IPS DF 6.9 (cell line): ENCODE measurements around the gene ACTBL2.
"Not testable (repeated sequence)": the region's sequence is repeated elsewhere in the genome, so short reads cannot be mapped to it uniquely, and the experiment has no call there.

Source experiments
- DNase-seq: peaks from one replicate; pipeline ENCODE4 v3.0.0-alpha.2; 2013; ENCODE audit warnings: low read depth, low spot score
- H3K27ac ChIP-seq: one replicate; pipeline ENCODE4 v1.5.1; 2013; ENCODE audit warnings: low read length, control low read depth
- H3K27me3 ChIP-seq: 2 replicates; pipeline ENCODE4 v1.6.1; 2013; ENCODE audit warnings: mild to moderate bottlenecking, low read length; ENCODE audit not compliant: control insufficient read depth, insufficient read depth
- H3K36me3 ChIP-seq: 2 replicates; pipeline ENCODE4 v1.6.1; 2013; ENCODE audit warnings: low read length; ENCODE audit not compliant: control insufficient read depth, insufficient read depth
- H3K4me1 ChIP-seq: 2 replicates; pipeline ENCODE4 v1.6.1; 2013; ENCODE audit warnings: low read length; ENCODE audit not compliant: control insufficient read depth, insufficient read depth
- H3K4me3 ChIP-seq: 2 replicates; pipeline ENCODE4 v1.5.1; 2013; ENCODE audit warnings: mild to moderate bottlenecking, low read length
- H3K9me3 ChIP-seq: 2 replicates; pipeline ENCODE4 v1.6.1; 2013; ENCODE audit warnings: low read length, inconsistent platforms; ENCODE audit not compliant: control insufficient read depth, insufficient read depth
- WGBS: extraction: QIAGEN DNeasy Blood & Tissue Kit; methylation state at CpG from one replicate; pipeline ENCODE4 v1.1.7; 2013; ENCODE audit warnings: mixed read lengths, missing lambda C conversion rate; ENCODE audit not compliant: insufficient read length, insufficient coverage; 5-methylcytosine and 5-hydroxymethylcytosine counted together

The ACTBL2 gene

DNA sequence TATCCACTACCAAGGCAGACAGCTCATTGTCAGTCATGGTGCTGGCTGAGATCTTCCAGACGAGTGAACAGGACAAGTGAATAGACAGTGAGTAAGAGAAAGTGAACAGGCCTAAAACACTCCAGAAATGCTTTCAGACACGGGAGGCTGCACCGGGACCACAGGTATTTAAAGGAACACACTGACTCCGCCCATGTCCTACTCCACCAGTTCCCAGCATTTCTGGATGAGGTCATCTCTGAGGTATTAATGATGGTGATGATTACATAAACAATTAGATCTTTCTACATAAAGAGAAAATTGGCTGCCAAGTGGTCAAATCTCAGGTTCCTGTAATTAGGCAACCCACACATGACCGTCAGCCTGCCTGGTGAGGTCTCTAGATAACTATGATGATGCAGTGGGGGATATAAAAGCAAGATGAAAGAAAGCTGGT lies at the start of gene ACTBL2:
Gene ACTBL2, minus strand, starts transcription at position 141 of the 436 bp plus-strand sequence. Its CDS starts 104 bp downstream, at position 37.
- Histone ChIP-seq H3K27me3 (no peaks in the 10 kb centered on the region), H3K9me3 (no peaks in the 10 kb centered on the region), H3K27ac (no peak within 1 kb of the TSS), H3K36me3 (no peaks in the 10 kb centered on the region), H3K4me3 (no peak within 1 kb of the TSS), H3K4me1 (no peaks in the 10 kb centered on the region)
- no CpG with 5 or more reads among the region's 5 CpGs for WGBS
- no peak for DNase-seq

DNA sequence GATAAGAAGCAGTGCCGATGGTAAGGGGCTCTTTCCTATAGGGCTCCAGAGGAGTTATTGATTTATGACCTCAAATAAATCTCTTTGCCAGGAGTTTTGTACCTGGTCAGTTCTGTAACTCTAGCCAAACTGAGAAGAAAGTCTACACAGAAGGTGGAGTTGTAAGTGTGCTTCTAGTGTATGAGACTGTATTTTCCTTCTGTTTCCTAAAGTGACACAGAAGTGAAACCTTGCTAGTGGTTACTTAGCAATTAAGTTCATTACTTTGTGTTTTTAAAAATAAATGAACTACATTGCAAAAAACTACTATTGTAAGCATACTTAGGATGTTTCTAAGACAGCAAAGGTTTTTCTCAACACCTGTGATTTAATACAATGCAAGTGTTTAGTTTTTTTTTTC lies 48.7 kb upstream of the ACTBL2 start:
- Histone ChIP-seq H3K4me3 (no peak overlapping the region), H3K4me1 (no peaks in the 10 kb centered on the region), H3K27ac (no peak overlapping the region), H3K36me3 (no peaks in the 10 kb centered on the region), H3K9me3 (no peaks in the 10 kb centered on the region), H3K27me3 (no peaks in the 10 kb centered on the region)
- WGBS, result no CpG with 5 or more reads among the region's 1 CpG
- DNase-seq, result no peak

DNA sequence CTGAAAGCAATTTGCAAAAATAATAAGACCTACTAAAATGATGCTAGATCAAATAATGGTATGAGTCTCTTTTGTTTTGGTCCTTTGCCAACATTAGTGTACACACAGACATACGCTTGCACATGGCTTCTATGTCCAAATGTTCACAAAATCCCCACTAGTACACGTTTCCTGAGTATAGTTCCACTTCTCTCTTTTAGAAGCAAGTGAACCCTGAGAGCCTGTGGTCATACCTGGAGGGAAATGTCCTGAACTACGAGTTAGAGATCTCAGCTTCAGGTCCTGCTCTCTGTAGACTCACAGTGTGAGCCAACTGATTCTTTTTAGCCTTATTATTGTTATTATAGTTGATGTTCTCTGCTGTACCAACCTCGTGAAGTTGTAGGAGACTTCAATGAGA lies 47.3 kb upstream of the ACTBL2 start:
- no peak for DNase-seq
- no peaks in the 10 kb centered on the region for H3K9me3 ChIP-seq
- H3K27ac ChIP-seq, result no peak overlapping the region
- no peak overlapping the region for H3K4me3 ChIP-seq
- H3K4me1 ChIP-seq, result no peaks in the 10 kb centered on the region
- H3K36me3 ChIP-seq, result no peaks in the 10 kb centered on the region
- H3K27me3 ChIP-seq, result no peaks in the 10 kb centered on the region
- WGBS, result no CpG with 5 or more reads among the region's 4 CpGs

DNA sequence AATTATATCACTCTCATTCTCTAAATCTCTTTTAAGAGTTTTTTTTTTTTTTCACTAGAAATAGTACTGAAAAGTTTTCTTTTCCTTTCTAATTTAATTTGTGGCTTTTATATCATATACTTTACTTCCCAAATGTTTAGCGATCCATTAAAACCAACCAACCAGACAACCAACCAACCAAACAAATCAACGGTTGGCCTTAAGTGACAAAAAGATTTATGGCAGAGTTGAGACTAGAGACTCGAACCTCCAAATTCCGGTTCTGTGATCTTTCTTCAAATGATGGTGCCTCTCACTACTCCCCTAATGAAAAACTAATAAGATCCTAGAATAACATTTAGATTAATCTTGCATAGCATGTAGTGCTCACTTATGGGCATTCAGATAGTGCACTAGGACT lies 45.3 kb upstream of the ACTBL2 start:
- WGBS, result no CpG with 5 or more reads among the region's 4 CpGs
- Histone ChIP-seq H3K9me3 (no peaks in the 10 kb centered on the region), H3K4me3 (no peak overlapping the region), H3K27me3 (no peaks in the 10 kb centered on the region), H3K27ac (no peak overlapping the region), H3K36me3 (no peaks in the 10 kb centered on the region), H3K4me1 (0 out of 2 replicates have a peak, but pooled peaks cover 1% of the 10 kb centered on the region)
- DNase-seq, result no peak

DNA sequence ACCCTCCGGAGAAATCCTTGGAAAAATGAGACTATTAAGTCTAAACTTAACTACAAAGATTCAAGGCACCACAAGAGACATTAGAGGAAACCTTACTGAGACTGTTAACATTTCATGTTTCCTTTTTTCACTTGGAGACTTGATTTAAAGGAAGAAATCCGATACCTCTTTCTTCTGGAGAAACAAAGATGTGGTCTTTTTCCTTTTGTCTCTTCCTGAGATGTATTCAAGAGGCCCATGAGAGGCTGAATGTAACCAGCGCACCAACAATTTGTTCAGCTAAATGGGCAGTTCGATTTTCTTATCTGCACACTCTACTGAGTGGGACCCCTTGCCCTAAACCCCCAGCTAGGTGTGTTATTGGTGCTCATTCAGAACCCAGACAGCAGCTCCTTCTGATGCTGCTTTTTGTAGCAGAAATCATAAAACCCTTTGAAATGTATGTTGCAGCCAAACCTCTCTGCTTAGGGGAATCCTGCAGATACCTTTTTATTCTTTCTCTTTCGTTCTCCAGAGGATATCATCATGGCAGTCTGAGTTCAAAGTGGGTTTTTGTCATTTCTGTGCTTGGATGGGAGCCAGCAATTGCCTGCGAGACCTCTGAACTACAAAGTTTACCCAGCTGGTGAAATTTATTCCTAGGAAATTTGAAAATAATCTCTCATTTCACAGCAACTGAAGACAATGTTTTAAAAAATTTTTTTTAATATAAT lies 41.9 kb upstream of the ACTBL2 start:
- H3K4me1 ChIP-seq, result 0 out of 2 replicates have a peak, but pooled peaks cover 1% of the 10 kb centered on the region
- DNase-seq, result no peak
- WGBS, result no CpG with 5 or more reads among the region's 6 CpGs
- H3K27me3 ChIP-seq, result no peaks in the 10 kb centered on the region
- H3K4me3 ChIP-seq, result no peak overlapping the region
- H3K36me3 ChIP-seq, result no peaks in the 10 kb centered on the region
- H3K9me3 ChIP-seq, result no peaks in the 10 kb centered on the region
- H3K27ac ChIP-seq, result no peak overlapping the region

DNA sequence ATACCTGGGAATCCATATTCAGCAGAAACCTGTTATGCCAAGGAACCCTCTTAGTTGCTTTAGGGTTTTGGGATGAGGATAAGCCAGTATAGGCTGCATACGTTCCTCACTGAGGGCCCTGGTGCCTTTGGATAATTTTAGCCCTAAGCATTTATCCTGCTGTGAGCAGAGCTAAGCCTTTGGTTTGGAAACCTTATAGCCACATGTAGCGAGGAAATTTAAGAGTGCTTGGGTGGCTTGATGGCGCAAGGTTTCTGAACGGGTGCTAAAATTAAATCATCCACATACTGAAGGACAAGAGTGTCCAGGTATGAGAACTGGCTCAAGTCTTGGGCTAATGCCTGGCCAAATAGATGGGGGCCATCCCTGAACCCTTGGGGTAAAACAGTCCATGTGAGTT lies 39.9 kb upstream of the ACTBL2 start:
- not testable (repeated sequence) for H3K4me1 ChIP-seq, DNase-seq, H3K27ac ChIP-seq, H3K9me3 ChIP-seq, H3K27me3 ChIP-seq, H3K36me3 ChIP-seq, H3K4me3 ChIP-seq
- no CpG with 5 or more reads among the region's 4 CpGs for WGBS

DNA sequence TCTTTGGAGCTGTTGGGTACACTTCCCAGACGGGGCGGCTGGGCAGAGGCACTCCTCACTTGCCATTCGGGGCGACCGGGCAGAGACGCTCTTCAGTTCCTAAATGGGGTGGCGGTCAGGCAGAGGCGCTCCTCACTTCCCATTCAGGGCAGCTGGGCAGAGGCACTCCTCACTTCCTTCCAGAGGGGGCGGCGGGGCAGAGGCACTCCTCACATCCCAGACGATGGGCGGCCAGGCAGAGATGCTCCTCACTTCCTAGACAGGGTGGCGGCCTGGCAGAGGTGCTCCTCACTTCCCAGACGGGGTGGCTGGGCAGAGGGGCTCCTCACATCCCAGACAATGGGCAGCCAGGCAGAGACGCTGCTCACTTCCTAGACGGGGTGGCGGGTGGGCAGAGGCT lies 35.8 kb upstream of the ACTBL2 start:
- no CpG with 5 or more reads among the region's 17 CpGs for WGBS
- H3K36me3 ChIP-seq, H3K4me1 ChIP-seq, H3K27ac ChIP-seq, H3K27me3 ChIP-seq, H3K4me3 ChIP-seq, H3K9me3 ChIP-seq, DNase-seq: not testable (repeated sequence)

DNA sequence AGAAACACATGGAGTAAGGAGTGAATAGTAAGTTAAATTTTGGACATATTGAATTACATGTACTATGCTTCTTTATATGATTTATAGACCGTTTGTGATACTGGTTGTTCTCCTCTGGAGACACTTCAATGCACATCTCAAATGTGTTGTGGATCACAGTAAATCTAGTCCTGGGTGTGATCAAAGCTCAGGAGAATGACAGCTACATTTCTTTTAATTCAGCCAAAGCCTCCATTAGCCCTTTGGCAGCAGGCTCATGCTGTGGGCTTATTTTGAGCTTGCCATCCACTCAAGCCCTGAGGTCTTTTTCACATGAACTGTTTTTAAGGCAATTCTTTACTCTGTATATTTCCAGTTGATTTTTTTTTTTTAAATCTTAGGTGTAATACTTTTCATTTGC lies 34.6 kb upstream of the ACTBL2 start:
- no peak for DNase-seq
- Histone ChIP-seq H3K4me3 (no peak overlapping the region), H3K4me1 (no peaks in the 10 kb centered on the region), H3K27ac (no peak overlapping the region), H3K27me3 (no peaks in the 10 kb centered on the region), H3K9me3 (no peaks in the 10 kb centered on the region), H3K36me3 (no peaks in the 10 kb centered on the region)
- no CpG with 5 or more reads among the region's 1 CpG for WGBS

GRCh38 chr5:57513785-57514184 lies 31.2 kb upstream of the ACTBL2 start:
- H3K36me3 ChIP-seq, result no peaks in the 10 kb centered on the region
- H3K4me1 ChIP-seq, result no peaks in the 10 kb centered on the region
- no CpG with 5 or more reads among the region's 2 CpGs for WGBS
- no peak overlapping the region for H3K4me3 ChIP-seq
- H3K9me3 ChIP-seq, result no peaks in the 10 kb centered on the region
- H3K27ac ChIP-seq, result no peak overlapping the region
- DNase-seq, result no peak
- no peaks in the 10 kb centered on the region for H3K27me3 ChIP-seq

GRCh38 chr5:57511321-57511720 lies 28.7 kb upstream of the ACTBL2 start:
- H3K36me3 ChIP-seq, result no peaks in the 10 kb centered on the region
- H3K27ac ChIP-seq, result no peak overlapping the region
- no peaks in the 10 kb centered on the region for H3K27me3 ChIP-seq
- WGBS, result no CpG with 5 or more reads among the region's 1 CpG
- no peak for DNase-seq
- no peaks in the 10 kb centered on the region for H3K4me1 ChIP-seq
- no peak overlapping the region for H3K4me3 ChIP-seq
- H3K9me3 ChIP-seq, result no peaks in the 10 kb centered on the region
